Superior temporal gyrus (tissue), 1 donor: ENCODE measurements around the gene GSTM3.

Experiments
- DNase-seq: peaks from one replicate; pipeline ENCODE4 v3.0.0-alpha.2; 2016; ENCODE audit errors: extremely low spot score

The GSTM3 gene

DNA sequence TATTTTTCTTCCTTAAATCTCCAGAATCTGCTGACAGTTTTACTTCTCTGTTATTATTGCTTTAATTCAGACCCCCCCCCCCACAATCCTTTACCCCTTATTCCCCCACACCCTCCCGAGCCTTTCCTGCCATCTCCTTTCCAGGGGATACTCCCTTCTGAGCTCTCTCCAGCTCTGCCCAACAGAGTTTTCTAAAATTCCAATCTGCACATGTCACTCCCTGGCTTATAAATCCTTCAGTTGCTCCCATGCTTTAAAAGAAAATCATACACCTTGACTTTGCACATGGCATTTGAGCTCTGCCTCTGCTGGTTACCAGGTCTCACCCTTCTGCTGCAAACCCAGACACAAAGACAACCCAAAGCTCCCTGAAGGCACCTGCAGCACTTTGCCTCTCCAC is 34.6 kb upstream of the GSTM3 start:
- DNase-seq = no peak

GRCh38 chr1:109773900-109774485 is 33.2 kb upstream of the GSTM3 start:
- no peak for DNase-seq

DNA sequence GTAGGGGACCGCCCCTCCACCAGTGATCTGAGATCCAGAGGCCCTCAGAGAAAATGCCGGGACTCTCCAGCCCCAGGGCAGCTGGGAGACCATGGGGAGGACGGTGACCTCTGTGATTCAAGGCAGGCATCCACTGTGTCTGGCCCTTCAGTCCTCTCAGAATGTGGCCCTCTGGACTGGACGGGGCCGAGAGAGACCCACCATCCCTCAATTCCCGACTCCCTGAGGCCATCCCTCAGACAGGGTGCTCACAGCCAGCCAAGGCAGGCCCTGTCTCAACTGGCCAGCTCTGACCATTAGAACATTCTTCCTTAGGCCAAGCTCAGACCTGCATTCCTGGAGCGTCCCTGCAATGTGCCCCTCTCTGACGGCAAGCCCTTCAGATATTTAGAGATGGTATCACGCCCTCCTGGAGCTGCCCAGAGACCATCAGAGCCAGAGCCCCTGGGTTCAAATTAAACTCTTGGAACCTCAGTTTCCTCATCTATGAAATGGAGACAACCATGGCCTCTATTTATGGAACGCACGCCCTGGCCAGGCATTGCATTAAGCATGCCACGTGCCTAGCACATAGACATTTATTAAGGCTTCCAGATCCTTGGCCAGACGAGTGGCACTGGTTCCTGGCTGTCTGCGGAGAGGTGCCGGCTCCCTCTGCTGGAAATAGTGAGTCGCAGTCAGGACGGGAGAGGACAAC is 32.5 kb upstream of the GSTM3 start:
- peak; percentile 88 for DNase-seq

DNA sequence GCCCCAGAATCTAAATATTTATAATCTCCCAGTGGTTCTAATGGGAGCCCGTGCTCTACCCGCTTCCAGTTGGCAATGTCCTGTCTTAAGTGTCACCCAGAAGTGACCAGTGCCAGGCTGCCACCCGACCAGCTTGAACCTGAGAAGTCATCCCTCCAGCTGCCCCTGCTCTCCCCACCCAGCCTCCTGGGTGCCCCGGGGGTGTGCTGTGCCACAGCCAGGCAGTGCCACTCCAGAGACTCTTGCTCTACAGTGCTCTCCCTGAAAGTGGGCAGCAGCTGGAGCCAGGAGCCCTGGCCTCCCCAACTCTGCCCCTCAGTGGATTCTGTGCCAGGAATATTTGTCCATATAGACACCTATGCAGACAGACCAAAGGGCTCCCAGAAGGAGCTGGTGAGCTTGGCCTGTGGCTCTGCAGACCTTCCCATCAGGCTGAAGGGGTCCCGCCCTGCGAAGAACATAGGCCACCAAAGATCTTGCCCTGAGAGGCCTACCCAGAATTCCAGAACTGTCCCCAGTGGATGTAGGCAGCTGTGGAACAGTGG is 31.9 kb upstream of the GSTM3 start:
- no peak for DNase-seq

- no peak for DNase-seq
These were observed 31.1 kb upstream of the GSTM3 start for GRCh38 chr1:109771712-109772657.

GRCh38 chr1:109770331-109771095 is 29.7 kb upstream of the GSTM3 start:
- peak; percentile 44 for DNase-seq

- no peak for DNase-seq
These were observed 28.7 kb upstream of the GSTM3 start for GRCh38 chr1:109769330-109770078.

DNA sequence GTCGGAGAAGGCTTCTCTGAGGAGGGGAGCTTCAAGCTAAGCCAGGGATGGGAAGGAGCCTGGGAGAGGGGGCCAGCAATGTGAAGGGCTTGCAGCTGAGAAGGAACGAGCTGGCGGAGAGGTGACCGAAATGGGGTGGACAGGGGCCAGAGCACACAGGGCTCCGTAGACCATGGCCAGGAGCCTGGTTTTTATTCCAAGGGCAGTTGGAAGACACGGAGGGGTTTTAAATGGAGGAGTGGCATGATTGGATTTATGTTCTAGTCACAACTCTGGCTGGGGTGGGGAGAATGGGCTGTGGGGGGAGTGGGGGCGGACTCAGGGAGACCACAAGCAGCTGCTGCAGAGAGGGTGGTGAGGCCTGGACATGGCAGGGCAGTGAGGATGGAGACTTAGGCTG is 28.0 kb upstream of the GSTM3 start:
- DNase-seq = no peak

DNA sequence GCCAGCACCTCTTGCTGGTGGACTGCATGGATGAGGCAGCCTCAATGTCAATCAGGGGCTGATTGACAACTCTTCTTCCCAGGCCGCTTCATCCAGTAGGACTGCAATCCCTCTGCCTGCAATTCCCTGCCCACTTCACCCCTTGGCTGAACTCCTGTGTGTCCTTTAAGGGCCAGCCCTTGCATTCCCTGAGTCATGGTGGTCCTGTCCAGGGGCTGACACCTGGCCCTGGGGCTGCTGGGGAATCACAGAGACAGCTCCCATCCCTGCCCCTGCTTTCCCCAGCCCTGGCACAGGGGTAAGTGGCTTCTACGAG is 27.5 kb upstream of the GSTM3 start:
- DNase-seq = no peak

GRCh38 chr1:109767637-109768334 is 26.9 kb upstream of the GSTM3 start:
- no peak for DNase-seq

DNA sequence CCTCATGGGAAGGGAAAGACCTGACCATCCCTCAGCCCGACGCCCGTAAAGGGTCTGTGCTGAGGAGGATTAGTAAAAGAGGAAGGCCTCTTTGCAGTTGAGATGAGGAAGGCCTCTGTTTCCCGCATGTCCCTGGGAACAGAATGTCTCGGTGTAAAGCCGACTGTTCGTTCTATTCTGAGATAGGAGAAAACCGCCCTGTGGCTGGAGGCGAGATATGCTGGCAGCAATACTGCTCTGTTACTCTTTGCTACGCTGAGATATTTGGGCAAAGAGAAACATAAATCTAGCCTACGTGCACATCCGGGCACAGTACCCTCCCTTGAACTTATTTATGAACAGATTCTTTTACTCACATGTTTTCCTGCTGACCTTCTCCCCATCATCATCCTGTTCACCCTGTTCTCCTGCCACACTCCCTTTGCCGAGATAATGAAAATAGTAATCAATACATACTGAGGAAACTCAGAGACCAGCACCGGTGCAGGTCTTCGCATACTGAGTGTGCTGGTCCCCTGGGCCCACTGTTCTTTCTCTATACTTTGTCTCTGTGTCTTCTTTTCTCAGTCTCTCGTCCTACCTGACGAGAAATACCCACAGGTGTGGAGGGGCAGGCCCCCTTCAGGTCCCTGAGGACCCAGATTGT is 26.3 kb upstream of the GSTM3 start:
- DNase-seq = peak; percentile 26

DNA sequence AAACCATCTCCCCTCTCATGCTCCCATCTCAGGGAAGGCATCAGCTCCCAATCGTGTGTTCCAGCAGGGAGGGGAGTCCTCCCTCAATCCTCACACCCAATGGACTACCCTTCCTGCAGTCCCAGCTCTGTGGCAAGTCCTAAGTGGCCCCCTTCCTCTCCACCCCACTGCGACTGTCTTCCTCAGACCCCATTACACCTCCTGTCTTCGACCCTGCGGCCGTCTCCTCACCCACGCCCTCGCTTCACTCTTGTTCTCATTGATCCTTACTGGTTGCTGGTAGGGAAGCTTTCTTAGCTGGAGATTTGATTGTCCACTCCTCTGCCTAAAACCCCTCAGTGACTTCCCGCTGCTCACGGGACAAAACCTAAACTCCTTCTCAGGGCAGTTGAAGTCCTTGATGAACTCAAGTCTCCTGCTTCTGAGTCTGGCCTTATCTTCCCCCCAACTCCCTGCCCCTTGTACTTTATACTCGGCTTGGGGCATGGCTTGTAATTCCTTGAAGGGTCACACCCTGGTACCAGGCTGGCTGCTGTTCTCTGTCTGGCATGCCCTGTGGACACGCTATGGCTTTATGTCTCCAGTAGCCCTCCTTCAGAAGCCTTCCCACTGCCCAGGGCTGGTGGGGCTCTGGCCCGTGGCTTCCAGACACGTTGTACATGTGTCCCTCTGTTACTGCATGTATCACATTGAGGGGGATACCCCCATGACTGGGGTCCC is 25.2 kb upstream of the GSTM3 start:
- DNase-seq = no peak

DNA sequence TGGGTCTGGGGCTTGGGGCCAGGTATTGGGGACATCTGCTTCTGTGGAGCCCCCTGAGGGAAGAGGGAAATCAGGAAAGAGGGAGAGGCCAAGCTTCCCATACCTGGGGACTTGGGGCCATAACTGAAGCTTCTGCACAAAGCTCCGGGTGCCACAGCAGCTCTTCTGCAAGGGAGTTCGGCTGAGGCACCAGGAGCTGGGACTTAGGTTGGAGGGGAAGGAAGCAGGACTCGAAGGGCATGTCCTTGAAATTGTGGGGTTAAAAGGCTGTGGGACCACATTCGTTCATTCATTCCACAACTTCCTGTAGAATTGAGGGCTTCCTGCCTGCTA is 24.6 kb upstream of the GSTM3 start:
- no peak for DNase-seq

- no peak for DNase-seq
These were observed 24.0 kb upstream of the GSTM3 start for GRCh38 chr1:109764561-109765482.

- DNase-seq = no peak
These were observed 23.0 kb upstream of the GSTM3 start, which contains the start of gene EPS8L3 for GRCh38 chr1:109763646-109764415. Gene EPS8L3, minus strand, starts transcription at chr1:109763923. Its CDS starts 2,174 bp downstream, at chr1:109761749.

DNA sequence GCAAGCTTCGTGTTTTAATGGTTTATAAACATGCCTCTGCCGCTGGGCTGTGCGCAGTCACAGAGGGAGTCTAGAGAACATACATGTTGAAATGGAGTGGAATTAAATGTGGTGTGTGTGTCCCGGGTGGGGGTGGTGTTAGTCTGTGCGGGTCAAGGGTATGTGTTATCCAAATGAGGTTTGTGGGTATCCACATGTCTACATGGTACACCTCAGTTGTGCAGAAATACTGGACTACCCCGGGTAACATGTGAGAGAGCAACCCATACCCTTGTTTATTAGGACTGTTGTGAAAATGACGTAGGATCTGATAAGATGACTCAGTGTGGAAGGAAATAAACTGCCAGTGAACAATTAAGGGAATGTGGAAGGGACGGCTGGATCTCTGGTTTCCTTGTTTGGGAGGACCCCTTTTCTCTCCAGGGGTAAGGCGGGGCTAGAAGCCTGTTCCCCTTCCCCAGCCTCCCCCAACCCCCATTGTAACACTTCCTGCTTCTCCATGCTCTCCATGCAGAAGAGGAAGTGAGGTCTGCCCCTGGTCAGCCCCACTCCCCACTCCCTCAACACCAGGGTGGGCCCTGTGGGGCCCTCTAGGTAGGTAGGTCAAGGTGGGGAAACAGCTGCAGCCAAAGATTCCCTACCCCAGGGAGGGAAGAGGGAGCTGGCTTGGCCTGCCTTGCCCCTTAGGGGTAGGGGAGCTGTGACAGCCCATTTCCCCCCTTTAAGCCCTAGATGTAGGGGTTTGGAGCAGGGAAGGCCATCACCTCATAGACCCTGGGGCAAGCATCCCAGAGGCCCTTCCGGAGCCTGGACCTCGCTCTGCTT is 22.2 kb upstream of the GSTM3 start:
- no peak for DNase-seq
